ENCODE measurements around the gene FKBP14.

FKBP14 gene

DNA sequence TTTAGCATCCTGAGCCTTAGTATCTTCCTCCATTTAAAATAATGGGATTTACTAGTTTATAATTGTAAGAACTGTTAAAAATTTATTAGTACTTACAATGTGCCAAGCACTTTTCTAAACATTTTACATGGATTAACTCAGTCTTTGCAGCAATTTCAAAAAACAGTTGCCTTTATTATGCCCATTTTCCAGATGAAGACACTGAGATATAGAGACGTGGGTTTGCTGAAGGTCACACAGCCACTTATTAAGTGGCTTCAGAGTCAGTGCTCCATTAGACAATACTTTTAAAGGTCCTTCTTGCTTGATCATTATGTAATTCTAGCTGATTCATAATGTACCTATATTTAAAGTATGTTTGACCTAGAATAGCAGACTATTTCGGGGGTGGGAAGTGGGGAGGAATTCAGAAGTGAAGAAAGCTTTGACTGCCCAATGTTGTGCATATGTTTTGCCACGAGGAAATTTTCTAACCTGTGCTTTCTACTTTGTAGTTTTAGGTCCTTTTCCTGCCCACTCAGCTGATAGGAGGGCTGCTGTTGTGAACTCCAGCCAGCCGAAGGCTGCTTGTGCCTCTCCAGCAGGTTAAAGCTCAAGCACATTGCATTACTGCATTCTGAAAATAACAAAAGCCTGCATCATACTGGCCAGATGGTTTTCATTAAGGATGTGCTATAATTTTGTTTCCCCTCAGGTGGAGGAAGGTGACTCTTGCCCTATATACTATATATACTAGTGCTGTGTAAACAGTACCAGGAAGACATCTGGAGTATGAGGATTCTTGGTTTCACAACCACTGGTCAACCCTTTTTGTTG, 6.0 kb upstream of the FKBP14 start:
- DNase-seq, result no peak

- peak; percentile 32 for DNase-seq
Observed at GRCh38 chr7:30029696-30030095, 3.2 kb upstream of the FKBP14 start.

DNA sequence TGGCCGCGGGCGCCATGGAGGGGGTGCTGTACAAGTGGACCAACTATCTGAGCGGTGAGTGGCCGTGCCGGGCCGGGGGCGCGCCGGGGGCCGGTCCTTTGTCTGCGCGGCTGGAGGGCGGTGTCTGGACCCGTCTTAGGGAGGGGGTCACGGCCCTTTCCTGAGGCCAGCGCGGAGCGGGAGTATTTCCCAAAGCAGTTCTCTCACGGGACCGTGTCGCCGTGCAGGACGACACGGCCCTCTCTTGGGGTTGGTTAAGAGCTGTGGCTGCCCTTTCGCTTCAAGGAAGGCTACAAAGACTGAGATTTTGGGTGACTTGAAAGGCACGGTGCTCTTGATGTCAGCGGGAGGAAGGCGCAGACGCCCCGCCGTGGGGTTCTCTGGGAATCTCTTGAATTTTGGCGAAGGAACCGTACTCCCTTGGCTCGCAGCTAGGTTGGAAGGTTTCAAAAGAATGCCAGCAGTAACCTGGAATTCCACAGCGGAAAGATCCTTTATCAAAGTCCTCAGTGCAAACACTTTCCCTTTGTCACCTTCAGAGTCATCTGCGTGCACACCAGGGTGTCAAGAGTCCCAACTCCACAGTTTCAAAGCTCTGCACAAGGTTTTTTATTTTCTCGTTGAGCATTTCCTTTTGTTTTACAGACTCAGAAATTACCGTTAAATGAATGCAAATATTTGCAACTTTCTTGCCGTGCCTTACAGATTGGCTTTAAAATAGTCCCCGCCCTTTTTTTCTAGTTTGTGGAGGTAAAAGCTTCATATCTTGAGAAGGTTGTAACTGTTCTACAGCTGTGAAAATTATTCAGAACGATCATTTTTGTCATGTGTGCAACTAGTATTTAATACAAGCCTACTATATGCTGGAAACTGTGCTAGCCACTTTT, 2.5 kb upstream of the FKBP14 start:
- peak; percentile 37 for DNase-seq

GRCh38 chr7:30028216-30028748, 1.8 kb upstream of the FKBP14 start, which contains the start of gene PLEKHA8:
PLEKHA8 (plus strand) TSS chr7:30028412; CDS start chr7:30028763, 351 bp downstream.
- peak; percentile 93 for DNase-seq

DNA sequence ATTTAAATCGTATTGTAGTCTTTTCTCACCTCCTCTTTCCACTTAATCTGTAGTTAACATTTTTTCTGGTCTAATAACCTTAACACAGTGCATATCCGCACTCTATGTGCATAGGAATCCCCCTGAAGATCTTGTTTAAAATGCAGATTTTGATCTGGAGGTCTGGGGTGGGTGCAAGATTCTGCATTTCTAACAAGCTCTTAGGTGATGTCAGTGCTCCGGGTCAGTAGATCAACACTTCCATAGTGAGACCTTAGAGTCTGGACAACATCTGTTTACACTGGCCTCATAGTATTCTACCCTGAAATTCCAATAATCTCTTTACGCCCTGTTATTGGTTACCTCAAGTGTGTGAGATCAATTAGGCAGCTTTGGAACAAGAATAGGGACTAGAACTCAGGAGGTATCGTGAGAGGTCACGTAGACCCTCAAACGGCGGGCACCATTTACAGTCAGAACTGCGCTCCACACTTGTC, 1.3 kb upstream of the FKBP14 start:
- DNase-seq, result no peak

- DNase-seq, result peak; percentile 55
Observed at GRCh38 chr7:30027065-30027456, 559 bp upstream of the FKBP14 start.

DNA sequence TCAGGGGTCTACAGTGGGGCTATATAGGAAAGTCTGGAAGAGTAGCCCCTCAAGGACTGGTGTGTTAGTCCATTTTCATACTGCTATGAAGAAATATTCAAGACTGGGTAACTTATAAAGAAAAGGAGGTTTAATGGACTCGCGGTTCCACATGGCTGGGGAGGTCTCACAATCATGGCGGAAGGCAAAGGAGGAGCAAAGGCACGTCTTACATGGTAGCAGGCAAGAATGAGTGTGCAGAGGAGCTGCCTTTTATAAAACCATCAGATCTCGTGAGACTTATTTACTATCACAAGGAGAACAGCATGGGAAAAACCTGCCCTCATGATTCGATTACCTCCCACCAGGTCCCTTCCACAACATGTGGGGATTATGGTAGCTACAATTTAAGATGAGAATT, 3.0 kb downstream of the FKBP14 start:
- DNase-seq, result no peak

- DNase-seq, result no peak
Observed at GRCh38 chr7:30022991-30023390, 3.5 kb downstream of the FKBP14 start.

- DNase-seq, result no peak
Observed at GRCh38 chr7:30020535-30020934, 6.0 kb downstream of the FKBP14 start.

GRCh38 chr7:30019960-30020359, 6.5 kb downstream of the FKBP14 start:
- no peak for DNase-seq

- no peak for DNase-seq
Observed at GRCh38 chr7:30019387-30019786, 7.1 kb downstream of the FKBP14 start.

- no peak for DNase-seq
Observed at GRCh38 chr7:30018451-30018850, 8.1 kb downstream of the FKBP14 start.

- DNase-seq, result no peak
Observed at GRCh38 chr7:30012757-30013156, 13.7 kb downstream of the FKBP14 start.

DNA sequence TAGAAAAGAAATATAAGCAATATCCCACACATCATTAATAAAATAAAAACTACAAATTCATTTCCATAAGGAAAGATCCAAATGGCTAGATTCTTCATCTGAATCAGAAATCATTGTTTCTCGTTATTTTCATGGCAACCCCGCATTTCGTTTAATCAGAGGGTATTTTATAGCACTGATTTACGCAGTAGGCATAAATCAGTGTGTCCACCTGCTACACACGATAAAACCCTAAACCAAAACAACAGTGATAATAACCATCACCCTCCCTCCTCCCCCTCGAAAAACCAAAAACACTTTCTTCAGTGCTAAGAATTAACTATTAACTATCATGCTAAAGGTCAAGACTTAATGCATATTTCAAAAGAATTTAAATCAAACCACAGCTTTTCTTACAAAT, 16.5 kb downstream of the FKBP14 start:
- DNase-seq, result no peak

GRCh38 chr7:30005464-30005863, 21.0 kb downstream of the FKBP14 start:
- DNase-seq, result no peak

DNA sequence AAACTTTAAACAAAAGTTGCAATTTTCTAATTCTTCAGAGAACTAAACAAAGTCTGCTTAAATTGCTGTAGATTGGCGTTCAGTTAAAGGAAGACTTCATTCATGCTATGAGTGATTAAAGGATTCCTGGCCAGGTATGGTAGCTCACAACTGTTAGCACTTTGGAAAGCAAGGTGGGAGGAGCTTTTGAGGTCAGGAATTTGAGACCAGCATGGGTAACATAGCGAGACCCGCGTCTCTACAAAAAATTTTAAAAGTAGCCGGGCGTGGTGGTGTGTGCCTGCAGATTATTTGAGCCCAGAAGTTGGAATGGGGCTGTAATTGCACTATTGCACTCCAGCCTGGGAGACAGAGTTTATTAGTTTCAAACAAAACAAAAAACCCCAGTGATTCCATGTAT, 23.4 kb downstream of the FKBP14 start:
- no peak for DNase-seq

DNA sequence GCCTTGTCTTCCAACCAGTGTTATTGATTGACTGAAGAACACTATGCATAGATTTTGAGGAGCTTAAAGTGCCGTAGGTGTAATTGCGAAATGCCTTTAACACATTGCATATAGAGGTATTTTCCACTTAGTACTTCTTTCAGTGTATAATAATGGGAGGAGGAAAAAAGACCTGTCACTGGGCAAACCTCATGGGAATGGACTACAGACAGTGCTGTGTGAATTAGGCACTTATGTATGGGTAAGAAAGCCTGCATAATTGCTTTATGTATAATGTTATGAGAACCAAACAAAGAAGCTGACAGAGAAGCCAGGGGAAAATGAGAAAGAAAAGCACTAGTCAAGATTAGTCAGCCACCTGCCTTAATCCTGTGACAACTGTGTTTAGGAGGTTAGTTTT, 24.5 kb downstream of the FKBP14 start:
- DNase-seq, result no peak

GRCh38 chr7:29998489-29998888, 28.0 kb downstream of the FKBP14 start:
- no peak for DNase-seq

- DNase-seq, result no peak
Observed at GRCh38 chr7:29996321-29996720, 30.2 kb downstream of the FKBP14 start.

- DNase-seq, result no peak
Observed at GRCh38 chr7:29995652-29996051, 30.9 kb downstream of the FKBP14 start.

- no peak for DNase-seq
Observed at GRCh38 chr7:29993140-29993539, 33.4 kb downstream of the FKBP14 start.

GRCh38 chr7:29991937-29992336, 34.6 kb downstream of the FKBP14 start:
- DNase-seq, result no peak

GRCh38 chr7:29990931-29991330, 35.6 kb downstream of the FKBP14 start:
- DNase-seq, result no peak

Data from CD4-positive, alpha-beta T cell treated with Interleukin-21 for 1 hour (primary cell).